Body of pancreas (tissue), 4 donors: ENCODE measurements around the gene SIM2.

Experiments used
- POLR2A ChIP-seq, 3 donors: fragments of 450-650 bp; IDR thresholded peaks; one replicate each; pipeline ENCODE4 v1.6.1; 2016; ENCODE audit warnings: antibody characterized with exemption in 3 of 3, mild to moderate bottlenecking in 2 of 3
- TF ChIP-seq, protein P1 (sequence below), 7 experiments: fragments of 450-650 bp in 4 of 7; fragments of 200-600 bp in 3 of 7; sonication (generic) in 3 of 7; IDR thresholded peaks; one replicate each; pipeline ENCODE4 v1.5.1; 2016 to 2019; ENCODE audit warnings: antibody characterized with exemption in 7 of 7

DNA sequence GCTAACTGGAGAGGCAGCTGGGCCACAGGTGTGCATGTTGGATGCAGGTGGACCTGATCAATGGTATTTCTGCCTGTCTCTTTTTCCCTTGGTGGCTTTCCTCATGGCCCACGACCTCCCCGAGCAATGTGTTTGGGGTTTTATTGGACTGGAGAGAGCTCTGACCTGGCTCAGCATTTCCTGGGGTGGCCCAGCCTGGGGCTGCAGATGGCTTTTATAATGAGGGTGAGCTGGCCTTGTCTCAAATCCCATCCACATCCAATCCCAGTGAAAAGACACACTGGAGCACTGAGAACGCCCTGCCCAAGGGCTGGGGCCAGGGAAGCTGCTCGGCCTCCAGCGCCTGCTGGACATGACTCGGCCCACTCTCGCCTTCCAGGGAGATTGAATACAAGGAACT, 44.1 kb downstream of the SIM2 start:
- TF ChIP-seq, protein P1, sequence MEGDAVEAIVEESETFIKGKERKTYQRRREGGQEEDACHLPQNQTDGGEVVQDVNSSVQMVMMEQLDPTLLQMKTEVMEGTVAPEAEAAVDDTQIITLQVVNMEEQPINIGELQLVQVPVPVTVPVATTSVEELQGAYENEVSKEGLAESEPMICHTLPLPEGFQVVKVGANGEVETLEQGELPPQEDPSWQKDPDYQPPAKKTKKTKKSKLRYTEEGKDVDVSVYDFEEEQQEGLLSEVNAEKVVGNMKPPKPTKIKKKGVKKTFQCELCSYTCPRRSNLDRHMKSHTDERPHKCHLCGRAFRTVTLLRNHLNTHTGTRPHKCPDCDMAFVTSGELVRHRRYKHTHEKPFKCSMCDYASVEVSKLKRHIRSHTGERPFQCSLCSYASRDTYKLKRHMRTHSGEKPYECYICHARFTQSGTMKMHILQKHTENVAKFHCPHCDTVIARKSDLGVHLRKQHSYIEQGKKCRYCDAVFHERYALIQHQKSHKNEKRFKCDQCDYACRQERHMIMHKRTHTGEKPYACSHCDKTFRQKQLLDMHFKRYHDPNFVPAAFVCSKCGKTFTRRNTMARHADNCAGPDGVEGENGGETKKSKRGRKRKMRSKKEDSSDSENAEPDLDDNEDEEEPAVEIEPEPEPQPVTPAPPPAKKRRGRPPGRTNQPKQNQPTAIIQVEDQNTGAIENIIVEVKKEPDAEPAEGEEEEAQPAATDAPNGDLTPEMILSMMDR (IDR thresholded peaks at IDR 0.05): no peak
- no peak for TF ChIP-seq POLR2A (IDR thresholded peaks at IDR 0.05)
